ENCODE data around the gene BTN3A1. TPM values are rescaled to one million over a fixed set of nuclear protein-coding genes. Genes with fewer than 3 reads are reported as not detected.

BTN3A1 gene
- total RNA-seq, 1 donor from 2014 or later, result 10.9 TPM

DNA sequence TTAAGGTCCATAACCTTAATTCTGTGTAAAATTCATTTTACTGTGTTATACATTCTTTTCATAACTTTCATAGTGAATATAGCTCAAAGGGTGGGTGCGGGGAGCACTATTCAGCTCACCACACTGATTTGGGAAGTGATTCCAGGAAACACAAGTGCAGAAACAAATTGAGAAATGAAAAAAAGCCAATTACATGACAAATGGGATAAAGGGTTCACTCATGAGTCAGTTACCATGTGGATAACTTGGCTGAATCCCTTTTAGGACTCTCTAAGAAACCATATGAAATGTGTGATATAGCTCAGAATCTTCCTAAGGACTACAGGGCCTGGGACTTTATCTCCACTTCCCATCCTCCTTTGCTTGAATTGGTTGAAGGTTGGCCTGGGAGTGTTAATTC lies 52.6 kb downstream of the BTN3A1 start:
- no peak for DNase-seq (ENCODE audit: low spot score)
- H3K27me3 Mint-ChIP-seq (ENCODE audit: low read depth), result no peaks in the 10 kb centered on the region
- H3K4me1 Mint-ChIP-seq (ENCODE audit: low read depth), result peaks cover 34% of the 10 kb centered on the region
- no peak overlapping the region for H3K4me3 Mint-ChIP-seq (ENCODE audit: unreplicated experiment)
- no peaks in the 10 kb centered on the region for H3K9me3 Mint-ChIP-seq (ENCODE audit: low read depth)
- no peak for TF ChIP-seq CTCF (IDR thresholded peaks at IDR 0.05)
- H3K27ac Mint-ChIP-seq (ENCODE audit: unreplicated experiment), result no peak overlapping the region
- peaks cover 13% of the 10 kb centered on the region for H3K36me3 Mint-ChIP-seq (ENCODE audit: low read depth)

DNA sequence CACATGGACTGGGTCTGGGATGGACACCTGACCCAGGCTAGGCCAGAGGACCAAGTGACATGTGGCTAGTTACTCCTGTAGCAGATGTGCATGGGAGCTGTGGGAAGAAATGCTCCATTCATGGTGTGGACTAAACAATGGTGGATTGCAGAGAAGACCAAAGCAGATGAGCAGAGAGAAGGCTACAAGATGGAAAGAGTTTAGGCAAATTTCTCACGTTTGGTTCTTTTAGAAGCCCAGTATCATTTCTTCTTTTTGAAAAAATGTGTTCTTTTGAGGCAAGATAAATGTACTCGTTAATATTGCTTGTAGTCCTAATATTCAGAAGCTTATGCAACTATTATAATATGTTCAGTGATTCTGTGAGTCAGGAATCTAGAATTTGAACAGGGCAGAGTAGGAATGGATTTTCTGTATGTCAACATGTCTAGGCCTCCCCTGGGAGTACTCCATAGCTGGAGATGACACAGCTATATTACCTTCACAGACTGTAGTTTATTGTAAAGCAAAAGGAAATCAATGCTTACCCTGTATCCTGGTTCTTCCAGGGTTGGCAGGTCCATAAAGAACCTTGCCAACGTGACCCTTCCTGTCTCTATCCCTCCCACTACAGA lies 53.4 kb downstream of the BTN3A1 start:
- H3K4me3 Mint-ChIP-seq (ENCODE audit: unreplicated experiment), result no peak overlapping the region
- H3K4me1 Mint-ChIP-seq (ENCODE audit: low read depth), result peaks cover 42% of the 10 kb centered on the region
- no peak for TF ChIP-seq CTCF (IDR thresholded peaks at IDR 0.05)
- peak overlapping the region; percentile 13 for H3K27ac Mint-ChIP-seq (ENCODE audit: unreplicated experiment)
- H3K36me3 Mint-ChIP-seq (ENCODE audit: low read depth), result peaks cover 18% of the 10 kb centered on the region
- no peak for DNase-seq (ENCODE audit: low spot score)
- H3K9me3 Mint-ChIP-seq (ENCODE audit: low read depth), result no peaks in the 10 kb centered on the region
- H3K27me3 Mint-ChIP-seq (ENCODE audit: low read depth), result no peaks in the 10 kb centered on the region

DNA sequence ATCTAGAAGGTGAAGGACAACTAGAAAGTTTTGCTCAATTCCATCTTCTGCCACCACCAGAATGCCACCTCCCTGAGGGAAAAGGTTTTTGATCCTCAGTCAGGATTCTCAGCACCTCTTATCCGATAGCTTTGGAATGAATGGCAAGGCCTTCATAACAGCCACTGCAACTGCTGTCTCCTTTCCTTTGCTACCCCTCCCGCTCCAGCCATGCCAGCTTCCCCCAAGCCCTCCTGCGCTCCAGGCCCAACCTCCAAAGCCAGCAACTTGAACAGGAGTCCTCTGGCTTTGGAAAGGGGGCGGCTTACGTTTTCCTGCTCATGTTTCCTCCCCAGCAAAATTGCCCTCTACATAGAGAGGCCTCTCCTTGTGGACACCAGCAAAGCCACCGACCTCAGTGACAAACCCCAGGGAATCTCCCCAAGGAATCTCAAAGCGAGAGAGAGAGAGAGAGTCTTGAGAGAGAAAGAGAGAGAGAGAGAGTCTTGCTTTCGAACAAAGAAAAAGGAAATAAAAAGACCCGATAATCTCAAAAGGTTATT lies 55.3 kb downstream of the BTN3A1 start:
- peak overlapping the region; percentile 99 for H3K4me3 Mint-ChIP-seq (ENCODE audit: unreplicated experiment)
- peaks cover 27% of the 10 kb centered on the region for H3K36me3 Mint-ChIP-seq (ENCODE audit: low read depth)
- TF ChIP-seq CTCF (IDR thresholded peaks at IDR 0.05), result no peak
- H3K27ac Mint-ChIP-seq (ENCODE audit: unreplicated experiment), result peak overlapping the region; percentile 97
- H3K4me1 Mint-ChIP-seq (ENCODE audit: low read depth), result peaks cover 56% of the 10 kb centered on the region
- no peaks in the 10 kb centered on the region for H3K27me3 Mint-ChIP-seq (ENCODE audit: low read depth)
- DNase-seq (ENCODE audit: low spot score), result no peak
- no peaks in the 10 kb centered on the region for H3K9me3 Mint-ChIP-seq (ENCODE audit: low read depth)

DNA sequence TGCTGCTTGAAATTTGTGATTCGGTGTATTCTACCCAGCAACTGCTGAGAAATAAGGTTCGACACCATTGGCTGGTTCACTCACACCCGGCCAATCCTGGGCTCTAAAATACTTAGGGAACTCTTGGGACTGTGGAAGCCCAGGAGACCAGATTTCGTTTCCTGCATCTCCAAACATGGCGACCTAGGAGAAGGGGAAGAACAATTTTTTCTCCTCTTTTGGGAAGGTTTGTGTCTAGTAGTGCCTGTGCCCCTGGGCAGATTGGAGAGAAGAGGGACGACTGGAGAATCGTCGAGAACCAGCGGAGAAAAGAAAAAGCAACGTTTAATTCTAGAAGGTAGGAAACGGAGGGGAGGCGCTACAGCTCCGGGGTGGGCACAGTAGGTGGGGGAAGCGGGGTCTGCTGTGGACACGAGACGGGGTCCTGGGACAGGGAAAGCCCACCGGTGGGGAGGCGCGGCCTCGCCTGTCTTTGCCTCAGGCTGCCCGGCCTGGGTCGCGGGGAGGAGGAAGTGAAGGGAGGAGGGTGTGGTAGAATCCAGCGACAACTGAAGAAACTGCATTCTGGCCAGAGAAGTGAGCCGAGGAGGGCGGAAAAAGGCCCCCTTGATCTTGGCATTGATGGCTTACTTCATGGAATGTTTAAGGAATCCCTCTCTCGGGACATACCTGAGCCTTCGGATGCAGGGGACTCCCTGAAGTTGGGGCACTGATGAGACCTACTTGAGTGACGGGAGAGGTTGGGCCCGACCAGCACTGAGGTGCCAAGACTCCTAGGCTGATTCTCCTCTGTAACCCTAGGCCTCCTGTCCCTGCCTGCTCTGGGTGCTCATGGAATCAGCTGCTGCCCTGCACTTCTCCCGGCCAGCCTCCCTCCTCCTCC lies 56.0 kb downstream of the BTN3A1 start, which contains the start of gene BTN2A1:
Gene BTN2A1, plus strand, starts transcription at position 150 of the 883 bp plus-strand sequence. Its CDS starts 682 bp downstream, at position 832.
- TF ChIP-seq CTCF (IDR thresholded peaks at IDR 0.05), result peak; percentile 49
- Mint-ChIP-seq H3K27me3 (ENCODE audit: low read depth) (no peaks in the 10 kb centered on the region), H3K4me1 (ENCODE audit: low read depth) (peaks cover 58% of the 10 kb centered on the region), H3K36me3 (ENCODE audit: low read depth) (peaks cover 31% of the 10 kb centered on the region), H3K4me3 (ENCODE audit: unreplicated experiment) (peak within 1 kb of the TSS; percentile 99), H3K9me3 (ENCODE audit: low read depth) (no peaks in the 10 kb centered on the region), H3K27ac (ENCODE audit: unreplicated experiment) (peak within 1 kb of the TSS; percentile 100)
- DNase-seq (ENCODE audit: low spot score), result no peak

Data from chondrocyte (in vitro differentiated cells).